ENCODE measurements around the gene HEY2. TPM values are rescaled to one million over a fixed set of nuclear protein-coding genes. Genes with fewer than 3 reads are reported as not detected.

Gene HEY2
- total RNA-seq, 1 donor from 2014 or later, result 2.1 TPM

DNA sequence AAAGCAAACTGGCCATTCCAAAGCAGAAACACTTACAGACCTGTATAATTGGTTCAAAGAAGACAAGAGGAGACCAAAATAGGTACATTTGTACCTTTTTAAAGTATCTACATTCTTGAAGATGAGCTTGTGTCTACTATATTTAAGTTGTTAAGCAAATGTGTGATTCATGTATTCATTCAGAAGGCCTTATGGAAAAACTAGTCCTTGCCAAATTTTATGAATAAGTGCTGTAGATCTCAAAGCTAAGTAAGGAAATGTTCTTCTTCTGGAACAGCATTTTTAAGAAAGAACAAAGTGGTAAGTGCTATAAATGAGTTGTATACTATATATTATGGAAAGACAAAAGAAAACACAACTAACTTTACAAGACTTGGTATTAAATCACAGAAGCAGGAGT is 22.2 kb upstream of the HEY2 start:
- H3K36me3 Mint-ChIP-seq (ENCODE audit: unreplicated experiment), result no peaks in the 10 kb centered on the region
- no peaks in the 10 kb centered on the region for H3K27me3 Mint-ChIP-seq (ENCODE audit: unreplicated experiment)
- TF ChIP-seq CTCF (IDR thresholded peaks at IDR 0.05; ENCODE audit: partially characterized antibody, unreplicated experiment), result no peak

DNA sequence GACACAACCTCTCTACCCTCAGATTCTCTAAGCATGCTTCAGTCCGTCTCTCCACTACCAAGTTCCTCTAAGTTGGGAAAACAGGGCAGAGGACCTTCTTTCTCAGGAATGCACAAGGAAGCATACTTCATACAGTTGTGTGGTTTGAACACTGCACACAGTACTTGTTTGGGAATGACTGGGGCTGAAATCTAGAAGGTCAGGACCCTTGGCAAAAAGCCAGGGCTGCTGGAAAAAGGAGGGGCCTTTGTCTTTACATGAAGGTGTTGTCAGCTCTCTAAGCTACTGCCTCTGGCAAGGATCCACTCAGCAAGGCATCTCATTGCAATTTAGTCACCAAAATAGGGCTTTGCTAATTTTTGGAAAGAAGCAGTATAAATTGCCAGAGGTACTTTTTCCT is 20.7 kb upstream of the HEY2 start:
- Mint-ChIP-seq H3K4me3 (ENCODE audit: unreplicated experiment) (no peak overlapping the region), H3K9me3 (ENCODE audit: unreplicated experiment) (peaks cover 2% of the 10 kb centered on the region), H3K27me3 (ENCODE audit: unreplicated experiment) (no peaks in the 10 kb centered on the region)

More for the DNA sequence above, 22.2 kb upstream of the HEY2 start:
- Mint-ChIP-seq H3K4me3 (ENCODE audit: unreplicated experiment) (no peak overlapping the region), H3K4me1 (ENCODE audit: low read depth, unreplicated experiment) (no peaks in the 10 kb centered on the region), H3K9me3 (ENCODE audit: unreplicated experiment) (peaks cover 2% of the 10 kb centered on the region), H3K27ac (ENCODE audit: unreplicated experiment) (no peak overlapping the region)
- DNase-seq, result no peak

DNA sequence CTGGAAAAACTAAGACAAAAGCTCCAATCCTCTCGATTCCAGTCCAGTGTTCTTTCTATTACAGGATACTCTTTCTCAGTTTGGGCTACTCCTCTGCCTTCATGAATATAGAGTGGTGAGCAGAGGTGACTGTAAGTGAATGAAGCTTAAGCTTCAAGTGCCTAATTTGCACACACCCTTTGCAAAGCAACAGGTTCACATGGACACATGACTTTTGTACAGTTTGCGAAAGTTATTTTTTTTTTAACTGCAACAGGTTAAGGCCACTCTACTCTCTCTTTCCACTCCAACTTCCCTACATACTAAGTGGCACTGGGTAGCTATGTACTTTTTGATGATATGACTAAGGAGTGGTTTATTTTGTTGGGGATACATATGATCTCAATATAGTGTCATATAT is 19.4 kb upstream of the HEY2 start:
- Mint-ChIP-seq H3K9me3 (ENCODE audit: unreplicated experiment) (peaks cover 2% of the 10 kb centered on the region), H3K27ac (ENCODE audit: unreplicated experiment) (no peak overlapping the region), H3K36me3 (ENCODE audit: unreplicated experiment) (no peaks in the 10 kb centered on the region), H3K4me1 (ENCODE audit: low read depth, unreplicated experiment) (peaks cover 2% of the 10 kb centered on the region), H3K27me3 (ENCODE audit: unreplicated experiment) (no peaks in the 10 kb centered on the region), H3K4me3 (ENCODE audit: unreplicated experiment) (no peak overlapping the region)
- DNase-seq, result no peak
- TF ChIP-seq CTCF (IDR thresholded peaks at IDR 0.05; ENCODE audit: partially characterized antibody, unreplicated experiment), result no peak

More for the DNA sequence above, 20.7 kb upstream of the HEY2 start:
- H3K4me1 Mint-ChIP-seq (ENCODE audit: low read depth, unreplicated experiment), result peaks cover 2% of the 10 kb centered on the region
- no peak for DNase-seq
- H3K36me3 Mint-ChIP-seq (ENCODE audit: unreplicated experiment), result no peaks in the 10 kb centered on the region
- no peak overlapping the region for H3K27ac Mint-ChIP-seq (ENCODE audit: unreplicated experiment)
- TF ChIP-seq CTCF (IDR thresholded peaks at IDR 0.05; ENCODE audit: partially characterized antibody, unreplicated experiment), result no peak

DNA sequence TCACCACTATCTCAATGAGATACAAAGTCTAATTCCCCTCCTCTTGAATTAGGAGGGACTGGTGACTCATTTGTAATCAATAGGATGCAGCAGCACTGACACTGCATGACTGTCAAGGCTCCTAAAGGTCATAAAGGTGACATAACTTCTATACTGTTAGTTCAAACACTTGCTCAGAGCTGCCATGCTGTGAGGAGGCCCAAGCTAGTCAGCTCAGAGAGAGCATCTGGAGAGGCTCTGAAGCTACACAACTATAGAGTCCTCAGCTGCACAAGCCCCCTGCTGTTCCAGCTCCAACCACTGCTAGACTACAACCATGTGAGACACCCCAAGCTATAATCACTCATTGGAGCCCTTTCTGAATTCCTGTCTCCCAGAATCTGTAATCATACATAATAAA is 17.0 kb upstream of the HEY2 start:
- no peaks in the 10 kb centered on the region for H3K36me3 Mint-ChIP-seq (ENCODE audit: unreplicated experiment)
- no peaks in the 10 kb centered on the region for H3K27me3 Mint-ChIP-seq (ENCODE audit: unreplicated experiment)
- no peak for TF ChIP-seq CTCF (IDR thresholded peaks at IDR 0.05; ENCODE audit: partially characterized antibody, unreplicated experiment)
- peaks cover 2% of the 10 kb centered on the region for H3K4me1 Mint-ChIP-seq (ENCODE audit: low read depth, unreplicated experiment)
- no peak for DNase-seq
- H3K4me3 Mint-ChIP-seq (ENCODE audit: unreplicated experiment), result no peak overlapping the region
- no peak overlapping the region for H3K27ac Mint-ChIP-seq (ENCODE audit: unreplicated experiment)
- H3K9me3 Mint-ChIP-seq (ENCODE audit: unreplicated experiment), result peaks cover 2% of the 10 kb centered on the region

GRCh38 chr6:125733516-125734300 is 15.7 kb upstream of the HEY2 start:
- no peaks in the 10 kb centered on the region for H3K27me3 Mint-ChIP-seq (ENCODE audit: unreplicated experiment)
- H3K9me3 Mint-ChIP-seq (ENCODE audit: unreplicated experiment), result peaks cover 2% of the 10 kb centered on the region

More at GRCh38 chr6:125733516-125734300, 15.7 kb upstream of the HEY2 start:
- no peak overlapping the region for H3K4me3 Mint-ChIP-seq (ENCODE audit: unreplicated experiment)
- no peak overlapping the region for H3K27ac Mint-ChIP-seq (ENCODE audit: unreplicated experiment)
- H3K36me3 Mint-ChIP-seq (ENCODE audit: unreplicated experiment), result no peaks in the 10 kb centered on the region
- no peak for TF ChIP-seq CTCF (IDR thresholded peaks at IDR 0.05; ENCODE audit: partially characterized antibody, unreplicated experiment)
- peaks cover 2% of the 10 kb centered on the region for H3K4me1 Mint-ChIP-seq (ENCODE audit: low read depth, unreplicated experiment)
- DNase-seq, result no peak
